Measurements from ENCODE around the gene HSBP1L1.

- TF ChIP-seq CTCF (IDR thresholded peaks at IDR 0.05; ENCODE audit: low read depth, low read length, missing input control), result no peak
- no peak for TF ChIP-seq FOXA1 (IDR thresholded peaks at IDR 0.05)
These were observed 33.0 kb upstream of the HSBP1L1 start for GRCh38 chr18:79931475-79931874.
